ENCODE measurements around the gene DPH2. TPM values are rescaled to one million over a fixed set of nuclear protein-coding genes. Genes with fewer than 3 reads are reported as not detected.

The DPH2 gene
- total RNA-seq, 1 experiment from 2014 or later, result 57.5 TPM

- TF ChIP-seq USF2 (CRISPR knock-in tag; IDR thresholded peaks at IDR 0.05), result no peak
- no peak for TF ChIP-seq ZNF219 (CRISPR knock-in tag; IDR thresholded peaks at IDR 0.05; ENCODE audit: borderline replicate concordance)
- no peak for TF ChIP-seq MLX (CRISPR knock-in tag; IDR thresholded peaks at IDR 0.05)
Measured at GRCh38 chr1:44019466-44019948, 49.7 kb downstream of the DPH2 start (continued).

GRCh38 chr1:44020464-44020863, 50.7 kb downstream of the DPH2 start:
- Mint-ChIP-seq H3K4me1 (peaks cover 3% of the 10 kb centered on the region), H3K27me3 (ENCODE audit: low read depth) (no peaks in the 10 kb centered on the region), H3K27ac (no peak overlapping the region), H3K9me3 (no peaks in the 10 kb centered on the region), H3K4me3 (no peak overlapping the region), H3K36me3 (0 out of 2 replicates have a peak, but pooled peaks cover 4% of the 10 kb centered on the region)
- ChIA-PET POLR2A (interaction anchor here (1.0 kb wide), 1 partner anchor 24 kb away, joined by 5 read pairs; no protein-coding TSS in a partner anchor), CTCF (interaction anchor here (1.8 to 2.5 kb wide), 3 partner anchors 15 to 16 kb away, joined by 9 to 12 read pairs (median 11); no protein-coding TSS in a partner anchor)
- DNase-seq (ENCODE audit: low spot score) (no peak), ATAC-seq (no peak)
- TF ChIP-seq CREB1 (CRISPR knock-in tag; IDR thresholded peaks at IDR 0.05), result no peak
- no peak for TF ChIP-seq ATF3 (CRISPR knock-in tag; conservative IDR thresholded peaks at IDR 0.05)
- no peak for TF ChIP-seq E2F5 (CRISPR knock-in tag; IDR thresholded peaks at IDR 0.05)
- TF ChIP-seq ZMAT4 (CRISPR knock-in tag; IDR thresholded peaks at IDR 0.05), result no peak
- TF ChIP-seq ZNF317 (CRISPR knock-in tag; IDR thresholded peaks at IDR 0.05; ENCODE audit: borderline replicate concordance, low read depth), result no peak
- TF ChIP-seq NR1H2 (CRISPR knock-in tag; IDR thresholded peaks at IDR 0.05), result no peak
- TF ChIP-seq ZNF232 (CRISPR knock-in tag; IDR thresholded peaks at IDR 0.05), result no peak
- no peak for TF ChIP-seq NR3C1 (CRISPR knock-in tag; conservative IDR thresholded peaks at IDR 0.05; ENCODE audit: low read depth)

- POLR2A ChIA-PET, result interaction anchor here (1.0 kb wide), 1 partner anchor 23 kb away, joined by 5 read pairs; no protein-coding TSS in a partner anchor
- no peak for ATAC-seq
- no peak for DNase-seq (ENCODE audit: low spot score)
- Mint-ChIP-seq H3K4me3 (no peak overlapping the region), H3K27ac (no peak overlapping the region), H3K4me1 (peaks cover 9% of the 10 kb centered on the region), H3K36me3 (0 out of 2 replicates have a peak, but pooled peaks cover 4% of the 10 kb centered on the region), H3K27me3 (ENCODE audit: low read depth) (no peaks in the 10 kb centered on the region), H3K9me3 (no peaks in the 10 kb centered on the region)
- CTCF ChIA-PET, result interaction anchor here (0.6 to 2.5 kb wide), 6 partner anchors 10 to 86 kb away, joined by 3 to 12 read pairs (median 6); no protein-coding TSS in a partner anchor
- TF ChIP-seq ATF2 (CRISPR knock-in tag; IDR thresholded peaks at IDR 0.05; ENCODE audit: borderline replicate concordance, low read depth) (no peak), ZNF671 (CRISPR knock-in tag; IDR thresholded peaks at IDR 0.05) (no peak), JUN (CRISPR knock-in tag; IDR thresholded peaks at IDR 0.05) (no peak), PRDM15 (CRISPR knock-in tag; IDR thresholded peaks at IDR 0.05) (no peak), ZNF396 (CRISPR knock-in tag; IDR thresholded peaks at IDR 0.05; ENCODE audit: borderline replicate concordance) (no peak), MXD4 (CRISPR knock-in tag; IDR thresholded peaks at IDR 0.05; ENCODE audit: borderline replicate concordance) (no peak), PRRX2 (CRISPR knock-in tag; IDR thresholded peaks at IDR 0.05) (no peak), MLX (CRISPR knock-in tag; IDR thresholded peaks at IDR 0.05) (no peak), FOXP1 (CRISPR knock-in tag; IDR thresholded peaks at IDR 0.05; ENCODE audit: borderline replicate concordance) (no peak), ATF1 (CRISPR knock-in tag; IDR thresholded peaks at IDR 0.05) (no peak), ZNF138 (CRISPR knock-in tag; conservative IDR thresholded peaks at IDR 0.05) (no peak)
Measured at GRCh38 chr1:44021156-44021555, 51.3 kb downstream of the DPH2 start.

Data from WTC11 (cell line).